KOPT-K1 (cell line): Measurements from ENCODE around the gene SIGLEC1.

ENCODE experiments used
- H3K27ac ChIP-seq: fragments of 200-600 bp; sonication (generic); 2 replicates; pipeline ENCODE4 v1.5.1; 2016; ENCODE audit warnings: antibody characterized with exemption, mild to moderate bottlenecking, low read depth, low read length; ENCODE audit not compliant: poor library complexity, severe bottlenecking
- H3K36me3 ChIP-seq: fragments of 200-600 bp; sonication (generic); 2 replicates; pipeline ENCODE4 v1.5.1; 2017; ENCODE audit warnings: antibody characterized with exemption, mild to moderate bottlenecking, low read length, moderate library complexity; ENCODE audit not compliant: insufficient read depth
- H3K9me3 ChIP-seq: fragments of 200-600 bp; sonication (generic); 2 replicates; pipeline ENCODE4 v1.5.1; 2017; ENCODE audit warnings: antibody characterized with exemption, low read length, mild to moderate bottlenecking; ENCODE audit not compliant: insufficient read depth, poor library complexity, severe bottlenecking

The SIGLEC1 gene

DNA sequence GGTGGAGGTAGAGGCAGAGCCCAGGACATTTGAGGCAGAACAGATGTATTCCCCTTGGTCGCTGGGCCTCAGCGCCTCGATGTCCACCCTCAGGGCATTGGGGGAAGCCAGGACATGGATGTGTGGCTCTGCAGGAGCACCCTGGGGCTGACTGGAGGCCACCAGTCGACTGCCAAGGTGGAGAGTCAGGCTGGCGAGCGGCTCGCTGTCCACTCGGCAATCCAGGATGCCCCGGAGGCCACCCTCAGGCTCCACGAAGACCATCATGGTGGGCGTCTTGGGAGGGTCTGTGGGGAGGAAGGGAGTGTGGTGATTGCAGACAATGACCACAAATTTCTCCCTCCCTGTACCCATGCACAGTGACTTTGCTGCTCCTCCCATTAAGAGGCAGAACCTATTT is 22.4 kb downstream of the SIGLEC1 start:
- no peaks in the 10 kb centered on the region for H3K36me3 ChIP-seq
- no peak overlapping the region for H3K27ac ChIP-seq
- H3K9me3 ChIP-seq = no peaks in the 10 kb centered on the region

GRCh38 chr20:3687655-3688054 is 24.7 kb downstream of the SIGLEC1 start:
- no peak overlapping the region for H3K27ac ChIP-seq
- no peaks in the 10 kb centered on the region for H3K9me3 ChIP-seq

DNA sequence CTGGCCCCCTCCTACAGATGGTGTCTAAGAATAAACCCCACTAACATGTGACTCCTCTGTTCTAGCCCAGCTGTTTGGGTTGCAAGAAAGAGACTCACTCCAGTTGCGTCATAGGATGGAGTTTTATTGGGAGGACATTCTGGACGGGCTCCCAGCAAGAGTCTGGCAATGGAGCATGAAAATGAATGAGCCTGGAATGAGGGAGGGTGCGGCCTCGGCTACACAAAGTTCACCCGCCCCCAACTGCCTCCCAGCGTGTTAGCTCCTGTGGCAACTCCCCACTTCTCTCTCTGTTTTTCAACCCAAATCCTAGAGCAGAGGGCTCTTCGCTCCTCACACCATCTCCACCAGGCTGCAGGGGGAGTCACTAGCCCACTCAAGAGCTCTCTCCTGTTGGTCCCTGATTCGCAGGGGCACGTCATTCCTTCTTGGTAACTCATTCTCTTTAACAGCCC is 25.5 kb downstream of the SIGLEC1 start:
- Histone ChIP-seq H3K27ac (no peak overlapping the region), H3K9me3 (no peaks in the 10 kb centered on the region), H3K36me3 (no peaks in the 10 kb centered on the region)

More at GRCh38 chr20:3687655-3688054, 24.7 kb downstream of the SIGLEC1 start:
- H3K36me3 ChIP-seq = no peaks in the 10 kb centered on the region

GRCh38 chr20:3686421-3686820 is 26.0 kb downstream of the SIGLEC1 start:
- Histone ChIP-seq H3K9me3 (no peaks in the 10 kb centered on the region), H3K36me3 (no peaks in the 10 kb centered on the region), H3K27ac (no peak overlapping the region)

GRCh38 chr20:3685341-3685740 is 27.1 kb downstream of the SIGLEC1 start:
- no peaks in the 10 kb centered on the region for H3K9me3 ChIP-seq
- H3K36me3 ChIP-seq = no peaks in the 10 kb centered on the region
- no peak overlapping the region for H3K27ac ChIP-seq

DNA sequence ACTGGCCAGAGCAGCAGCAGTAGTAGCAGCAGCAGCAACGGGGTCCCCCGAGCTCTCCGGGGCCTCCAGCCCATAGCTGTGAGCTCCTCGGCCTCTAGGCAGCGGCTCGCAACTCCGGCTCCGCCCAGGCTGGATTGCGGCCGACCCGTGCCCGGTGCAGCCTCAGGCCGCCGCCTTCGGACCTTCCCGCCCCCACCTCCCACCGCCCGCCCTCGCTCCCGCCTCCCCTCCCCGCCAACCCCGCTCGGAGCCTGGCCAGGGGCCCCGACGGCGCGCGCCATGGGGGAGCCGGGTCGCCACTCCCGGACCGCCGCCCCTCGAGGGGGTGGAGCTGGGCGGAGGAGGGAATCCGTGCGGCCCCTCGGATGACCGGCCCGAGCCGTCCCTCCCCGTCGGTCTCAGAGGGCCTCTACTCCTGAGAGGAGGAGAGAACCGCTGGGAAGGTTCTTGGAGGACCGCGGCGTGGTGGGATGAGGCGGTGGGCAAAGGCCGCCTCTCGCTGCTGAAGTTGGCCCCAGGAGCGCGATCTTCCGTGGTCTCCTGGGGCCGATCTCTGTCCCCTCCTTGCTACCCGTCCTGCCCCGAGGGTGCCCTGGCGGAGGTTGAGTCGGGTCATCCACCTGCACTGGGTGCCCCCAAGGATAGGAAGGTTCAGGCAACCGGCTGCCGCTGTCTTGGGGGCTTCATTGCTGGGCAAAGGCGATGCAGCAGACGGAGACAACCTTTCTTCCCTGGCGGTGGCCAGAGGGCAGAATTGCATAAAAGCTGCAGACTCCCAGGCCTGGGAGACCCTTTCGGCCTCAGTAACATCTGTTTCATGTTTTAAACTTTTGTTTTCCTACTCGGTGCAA is 30.2 kb downstream of the SIGLEC1 start, which contains the start of gene ADAM33:
Gene ADAM33, minus strand, starts transcription at position 80 of the 851 bp plus-strand sequence. Its CDS starts 6 bp downstream, at position 74.
- Histone ChIP-seq H3K27ac (no peak within 1 kb of the TSS), H3K9me3 (no peaks in the 10 kb centered on the region), H3K36me3 (no peaks in the 10 kb centered on the region)

DNA sequence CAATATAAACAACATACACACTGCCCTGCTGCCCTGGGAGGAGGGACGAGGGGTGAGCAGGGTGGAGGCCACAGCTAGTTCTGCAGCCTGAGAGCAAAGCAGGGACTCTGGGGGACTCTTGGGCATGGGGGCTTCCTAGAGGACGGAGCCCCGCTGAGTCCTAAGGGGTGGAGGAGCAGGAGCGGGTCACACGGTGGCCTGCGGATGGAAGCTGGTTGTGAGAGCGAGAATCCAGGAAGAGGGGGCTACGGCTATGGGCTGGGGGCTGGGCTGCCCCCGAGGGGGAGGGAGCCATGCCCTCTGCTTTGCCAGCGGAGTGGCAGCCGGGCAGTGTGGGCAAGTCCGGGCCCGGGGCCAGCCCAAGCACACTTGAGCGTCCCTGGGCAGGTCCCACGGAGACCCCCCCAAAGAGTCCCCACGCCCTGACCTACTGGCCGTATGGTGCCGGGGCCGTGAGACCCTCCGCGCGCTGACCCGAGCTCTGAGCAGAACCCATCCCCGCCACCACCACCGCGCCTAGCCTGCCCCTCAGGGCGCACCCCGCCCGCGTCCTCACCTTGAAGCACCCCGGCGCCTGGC is 31.0 kb downstream of the SIGLEC1 start:
- no peaks in the 10 kb centered on the region for H3K36me3 ChIP-seq
- no peaks in the 10 kb centered on the region for H3K9me3 ChIP-seq
- no peak overlapping the region for H3K27ac ChIP-seq

GRCh38 chr20:3680701-3681351 is 31.6 kb downstream of the SIGLEC1 start:
- no peak overlapping the region for H3K27ac ChIP-seq
- no peaks in the 10 kb centered on the region for H3K36me3 ChIP-seq
- no peaks in the 10 kb centered on the region for H3K9me3 ChIP-seq

DNA sequence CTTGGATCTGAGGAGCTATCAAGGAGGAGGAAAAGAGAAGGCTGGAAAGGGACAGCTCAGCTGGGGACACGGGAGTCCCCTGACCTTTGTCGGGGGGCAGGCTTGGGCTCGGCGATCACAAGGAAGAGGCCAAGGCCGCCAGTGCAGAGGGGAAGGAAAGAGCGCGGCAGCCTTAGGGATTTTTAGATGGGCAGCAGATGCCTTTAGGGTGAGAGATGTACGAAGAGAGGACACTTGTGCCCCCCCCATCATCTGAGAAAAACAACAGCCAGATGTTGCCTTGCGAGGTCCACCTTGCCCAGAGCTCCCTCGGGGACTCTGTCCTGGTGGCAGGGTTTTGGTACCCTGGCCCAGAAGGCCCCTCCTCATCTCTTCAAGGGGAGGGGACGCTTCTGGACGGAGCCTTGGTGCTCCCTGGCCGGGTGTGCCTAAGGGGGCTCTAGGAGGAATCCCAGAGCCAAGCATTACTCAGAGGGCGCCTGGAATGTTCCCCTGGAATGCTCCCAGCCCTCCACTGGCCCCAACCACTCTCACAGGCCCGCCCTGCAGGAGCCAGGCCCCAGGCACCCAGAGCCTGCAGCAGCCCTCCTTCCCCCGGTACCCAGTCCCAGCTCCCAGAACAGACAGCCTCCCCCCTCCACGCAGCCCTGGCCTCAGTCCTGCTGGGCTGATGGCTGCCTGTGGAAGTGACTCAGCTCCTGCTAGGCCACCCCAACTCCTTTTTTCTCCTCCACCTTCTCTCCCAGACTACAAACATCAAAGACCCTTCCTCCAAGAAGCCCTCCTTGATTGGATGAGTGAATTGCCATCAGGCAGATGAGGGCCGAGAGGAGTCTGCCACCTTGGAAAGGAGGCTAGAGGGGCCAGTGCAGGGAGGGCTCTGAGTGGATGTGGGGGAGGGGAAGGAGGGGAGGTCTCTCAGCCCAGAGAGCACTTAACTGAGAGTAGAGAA is 32.4 kb downstream of the SIGLEC1 start:
- H3K9me3 ChIP-seq = no peaks in the 10 kb centered on the region
- H3K36me3 ChIP-seq = no peaks in the 10 kb centered on the region
- H3K27ac ChIP-seq = no peak overlapping the region

- H3K36me3 ChIP-seq = no peaks in the 10 kb centered on the region
- no peak overlapping the region for H3K27ac ChIP-seq
- H3K9me3 ChIP-seq = no peaks in the 10 kb centered on the region
These were observed 33.3 kb downstream of the SIGLEC1 start for GRCh38 chr20:3678856-3679720.

DNA sequence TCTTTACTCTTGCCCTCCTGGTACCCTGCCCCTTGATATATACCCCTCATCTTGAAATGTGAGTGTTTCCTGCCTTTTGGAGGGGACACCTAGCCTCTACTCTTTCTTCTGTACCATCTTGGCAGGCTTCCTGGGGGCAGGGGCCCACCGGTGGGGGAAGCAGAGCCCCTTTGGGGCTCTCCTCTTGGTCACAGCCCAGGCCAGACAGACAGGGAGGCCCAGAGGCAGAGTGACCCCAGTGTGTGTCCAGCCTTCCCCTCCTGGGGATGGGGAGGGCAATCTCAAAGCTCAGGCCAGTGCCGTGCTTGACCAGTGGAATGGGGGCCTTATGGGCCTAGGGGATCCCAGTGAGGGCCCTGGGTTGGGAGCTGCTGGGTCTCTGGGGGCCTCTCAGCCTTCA is 34.2 kb downstream of the SIGLEC1 start:
- H3K36me3 ChIP-seq = no peaks in the 10 kb centered on the region
- no peak overlapping the region for H3K27ac ChIP-seq
- H3K9me3 ChIP-seq = no peaks in the 10 kb centered on the region

DNA sequence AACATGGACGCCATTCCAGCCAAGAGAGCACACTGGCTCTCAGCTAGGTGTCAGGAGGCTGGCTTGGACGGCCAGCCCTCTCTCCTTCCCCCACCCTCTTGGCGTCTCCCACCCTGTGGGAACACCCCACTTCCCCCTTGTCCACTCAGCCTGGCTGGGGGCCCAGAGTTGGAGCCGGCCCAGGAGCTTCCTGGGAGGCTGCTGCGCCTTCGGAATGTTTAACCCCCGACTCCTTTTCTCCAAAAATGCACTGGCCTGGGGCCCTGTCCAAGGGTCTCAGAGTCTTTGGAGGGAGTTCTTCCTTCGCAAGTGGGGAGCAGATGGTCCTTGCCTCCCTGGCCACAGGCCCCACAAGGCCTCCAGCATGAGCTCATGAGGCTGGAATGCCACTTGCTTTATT is 34.7 kb downstream of the SIGLEC1 start:
- Histone ChIP-seq H3K9me3 (no peaks in the 10 kb centered on the region), H3K27ac (no peak overlapping the region), H3K36me3 (no peaks in the 10 kb centered on the region)

GRCh38 chr20:3674995-3675900 is 37.2 kb downstream of the SIGLEC1 start:
- no peaks in the 10 kb centered on the region for H3K36me3 ChIP-seq
- no peaks in the 10 kb centered on the region for H3K9me3 ChIP-seq
- H3K27ac ChIP-seq = no peak overlapping the region
